GM13976 (cell line): ENCODE results near the gene UPF2.

Source experiments
- DNase-seq: peaks from one replicate; pipeline ENCODE4 v3.0.0; 2012; ENCODE audit warnings: low spot score
- CTCF ChIP-seq: IDR thresholded peaks from 2 replicates; pipeline ENCODE4 v1.5.1; 2012; ENCODE audit warnings: borderline replicate concordance, mild to moderate bottlenecking; ENCODE audit not compliant: insufficient read depth; ENCODE audit errors: extremely low read depth, missing control alignments, control extremely low read depth
- in situ Hi-C: fragments of 300-500 bp; cut with MboI; formaldehyde crosslinking; loops from one replicate; pipeline ENCODE4 v1.12.0; 2022; ENCODE audit warnings: low sequenced_read_pairs, mixed read lengths, inconsistent platforms; ENCODE audit not compliant: unreplicated experiment

Gene UPF2

DNA sequence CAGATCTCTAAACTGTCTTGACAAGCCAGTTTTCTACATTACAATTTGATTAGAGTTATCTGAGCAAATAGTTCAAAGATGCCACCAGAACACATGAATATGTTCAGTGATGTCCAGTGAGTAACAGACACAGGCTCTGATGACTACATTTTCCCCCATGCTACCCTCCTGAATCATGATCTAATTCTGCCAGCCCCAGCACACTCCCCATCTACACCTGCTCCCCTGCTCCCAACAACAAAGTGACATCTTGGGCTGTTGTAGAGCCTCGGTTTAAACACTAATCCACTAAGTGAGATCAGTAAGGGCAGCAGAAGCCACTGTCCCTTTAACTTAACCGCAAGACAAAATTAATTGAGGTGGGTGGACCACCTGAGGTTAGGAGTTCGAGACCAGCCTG lies 114.9 kb downstream of the UPF2 start:
- in situ Hi-C loops, result no loop called here
- DNase-seq, result no peak
- no peak for TF ChIP-seq CTCF

DNA sequence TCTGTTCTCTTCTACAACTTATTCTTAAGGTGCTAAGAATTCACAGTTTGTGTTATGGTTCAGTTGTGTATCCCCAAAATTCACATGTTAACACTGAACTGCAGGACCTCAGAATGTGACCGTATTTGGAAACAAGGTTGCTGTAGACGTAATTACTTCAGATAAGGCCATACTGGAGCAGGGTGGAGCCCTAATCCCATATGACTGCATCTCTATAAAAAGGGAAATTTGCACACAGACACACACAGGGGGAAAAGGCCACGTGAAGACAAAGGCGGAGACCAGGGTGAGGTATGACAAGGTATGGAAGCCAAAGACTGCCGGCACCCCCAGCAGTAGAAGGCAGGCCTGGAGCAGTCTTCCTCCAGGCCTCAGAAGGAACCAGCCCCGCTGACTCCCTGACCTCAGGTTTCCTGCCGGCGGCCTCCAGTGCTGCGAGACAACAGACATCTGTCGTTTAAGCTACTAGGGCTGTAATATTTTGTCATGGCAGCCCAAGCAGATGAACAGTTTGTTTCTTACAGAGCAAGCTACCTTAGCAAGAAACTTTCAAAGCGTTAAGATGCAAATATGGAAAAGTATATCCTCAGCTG lies 120.7 kb downstream of the UPF2 start:
- in situ Hi-C loops, result no loop called here
- no peak for TF ChIP-seq CTCF

DNA sequence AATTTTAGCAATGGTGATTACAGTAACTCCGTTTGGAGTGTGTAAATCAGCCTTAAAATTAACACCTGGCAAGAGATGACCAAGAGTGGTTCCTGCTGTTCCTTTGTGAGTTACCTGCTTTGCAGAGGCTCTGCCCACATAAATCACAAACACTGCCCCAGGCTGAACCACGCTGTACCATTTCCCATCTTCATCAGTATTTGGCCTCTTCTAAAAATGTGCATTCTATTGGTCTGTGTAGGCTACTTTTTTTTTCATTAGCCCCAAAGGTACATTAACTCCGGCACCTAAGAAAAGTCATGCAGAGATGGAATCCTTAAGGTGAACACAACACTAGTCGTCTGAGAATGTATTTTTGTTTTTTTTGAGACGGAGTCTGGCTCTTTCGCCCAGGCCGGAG lies 123.3 kb downstream of the UPF2 start:
- DNase-seq, result no peak
- in situ Hi-C loops, result no loop called here
- no peak for TF ChIP-seq CTCF

More for the DNA sequence above, 120.7 kb downstream of the UPF2 start:
- no peak for DNase-seq

- in situ Hi-C loops, result no loop called here
- no peak for TF ChIP-seq CTCF
- DNase-seq, result no peak
Observed at GRCh38 chr10:11918384-11918783, 124.2 kb downstream of the UPF2 start.

GRCh38 chr10:11913079-11913641 lies 129.4 kb downstream of the UPF2 start:
- no peak for TF ChIP-seq CTCF
- in situ Hi-C loops, result no loop called here
- DNase-seq, result no peak

DNA sequence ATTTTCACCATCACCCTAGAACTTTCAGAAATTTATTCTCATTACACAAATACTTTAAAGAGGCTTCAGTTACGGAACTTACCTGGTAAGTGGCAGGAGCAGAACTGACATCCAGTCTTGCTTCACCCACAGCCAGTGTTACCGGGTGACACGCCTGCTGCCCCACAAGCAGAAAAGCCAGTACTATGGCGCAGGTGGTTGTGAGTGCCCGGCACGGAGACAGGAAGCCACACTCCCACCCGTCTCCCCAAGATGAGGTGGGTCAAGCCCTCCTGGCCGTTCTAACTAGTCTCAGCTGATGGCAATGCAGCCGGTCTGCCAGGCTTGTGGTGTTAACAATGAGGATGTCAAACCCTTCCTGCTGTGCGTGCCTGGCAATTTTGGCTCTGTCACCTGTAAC lies 132.5 kb downstream of the UPF2 start:
- DNase-seq, result no peak
- in situ Hi-C loops, result no loop called here
- no peak for TF ChIP-seq CTCF
